ENCODE data around the gene SRSF1.
"Not testable (repeated sequence)": the region's sequence is repeated elsewhere in the genome, so short reads cannot be mapped to it uniquely, and the experiment has no call there.

Gene SRSF1, protein sequence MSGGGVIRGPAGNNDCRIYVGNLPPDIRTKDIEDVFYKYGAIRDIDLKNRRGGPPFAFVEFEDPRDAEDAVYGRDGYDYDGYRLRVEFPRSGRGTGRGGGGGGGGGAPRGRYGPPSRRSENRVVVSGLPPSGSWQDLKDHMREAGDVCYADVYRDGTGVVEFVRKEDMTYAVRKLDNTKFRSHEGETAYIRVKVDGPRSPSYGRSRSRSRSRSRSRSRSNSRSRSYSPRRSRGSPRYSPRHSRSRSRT

DNA sequence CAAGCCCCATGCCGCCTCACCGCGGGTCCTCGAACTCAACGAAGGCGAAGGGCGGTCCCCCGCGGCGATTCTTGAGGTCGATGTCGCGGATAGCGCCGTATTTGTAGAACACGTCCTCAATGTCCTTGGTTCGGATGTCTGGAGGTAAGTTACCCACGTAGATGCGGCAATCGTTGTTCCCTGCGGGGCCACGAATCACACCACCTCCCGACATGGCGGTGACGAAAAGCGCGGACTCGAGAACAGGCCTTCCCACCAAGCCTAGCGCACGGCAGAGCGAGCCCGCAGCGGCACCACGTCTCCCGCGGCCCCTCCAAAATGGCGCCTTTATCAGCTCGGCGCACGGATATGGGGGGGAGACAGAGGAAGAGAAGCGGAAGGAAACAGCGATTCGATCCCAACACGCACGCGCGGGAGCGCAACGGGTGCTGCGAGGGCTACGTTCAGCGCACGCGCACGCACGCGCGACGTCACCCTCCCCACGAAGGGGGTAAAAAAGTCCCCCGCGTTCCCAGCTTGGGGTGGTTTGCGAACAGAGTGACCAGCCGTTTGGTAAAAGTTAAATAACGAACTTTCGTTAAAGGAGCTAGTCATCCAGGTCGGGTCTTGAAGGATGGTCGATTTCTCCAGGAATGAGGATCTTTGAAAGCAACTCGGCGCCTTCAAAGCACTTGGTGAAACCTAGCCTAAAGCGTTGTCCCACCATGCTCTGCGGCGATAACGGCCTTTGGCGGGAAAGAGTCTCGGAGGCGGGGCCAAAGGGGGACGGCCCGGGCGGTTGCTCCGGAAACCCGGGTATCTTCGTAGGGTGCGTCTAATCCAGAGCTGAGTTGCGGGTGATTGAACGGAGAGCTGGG lies at the start of gene SRSF1:
Gene SRSF1 (minus strand): TSS at position 323 of the 857 bp plus-strand sequence. CDS start 109 bp downstream, at position 214.
- DNase-seq, result peak; percentile 98

DNA sequence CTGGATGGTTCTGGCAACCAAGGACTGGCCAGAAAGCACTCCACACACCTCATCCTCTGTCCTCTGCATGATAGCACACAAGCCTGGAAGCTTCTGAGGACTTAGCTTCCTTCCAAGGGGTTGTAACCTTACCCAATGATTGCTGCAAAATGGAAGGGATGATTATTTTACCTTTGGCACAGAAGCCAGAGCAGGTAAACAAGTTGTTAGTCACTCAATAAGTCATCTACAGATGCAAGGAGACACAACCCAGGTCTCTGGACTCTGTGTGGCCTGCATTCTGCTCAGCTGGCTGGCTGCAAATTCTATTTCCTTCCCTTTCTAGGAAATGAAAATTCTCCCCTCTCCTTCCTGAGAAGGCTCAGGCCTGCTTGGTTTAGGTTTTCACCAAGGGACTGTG lies 49.4 kb upstream of the SRSF1 start:
- no peak for DNase-seq

DNA sequence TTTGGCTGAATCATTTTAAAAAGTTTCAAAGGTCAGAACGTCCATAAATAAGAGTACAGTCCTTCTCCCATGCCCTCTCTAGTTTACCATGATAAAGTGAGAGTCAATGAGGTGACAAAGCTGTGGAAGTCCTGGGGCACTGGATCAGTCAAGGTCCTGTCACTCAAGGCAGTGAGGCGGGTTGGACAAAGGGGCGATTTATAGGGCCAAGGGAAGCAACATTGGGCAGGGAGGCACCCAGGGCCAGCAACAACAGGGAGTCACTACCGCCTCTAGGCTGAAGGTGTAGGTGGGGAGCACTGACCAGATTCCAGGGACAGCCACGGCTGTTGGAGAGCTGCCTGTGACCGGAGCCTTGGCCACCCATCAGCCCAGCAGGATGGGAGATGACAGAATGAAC lies 47.6 kb upstream of the SRSF1 start:
- no peak for DNase-seq

DNA sequence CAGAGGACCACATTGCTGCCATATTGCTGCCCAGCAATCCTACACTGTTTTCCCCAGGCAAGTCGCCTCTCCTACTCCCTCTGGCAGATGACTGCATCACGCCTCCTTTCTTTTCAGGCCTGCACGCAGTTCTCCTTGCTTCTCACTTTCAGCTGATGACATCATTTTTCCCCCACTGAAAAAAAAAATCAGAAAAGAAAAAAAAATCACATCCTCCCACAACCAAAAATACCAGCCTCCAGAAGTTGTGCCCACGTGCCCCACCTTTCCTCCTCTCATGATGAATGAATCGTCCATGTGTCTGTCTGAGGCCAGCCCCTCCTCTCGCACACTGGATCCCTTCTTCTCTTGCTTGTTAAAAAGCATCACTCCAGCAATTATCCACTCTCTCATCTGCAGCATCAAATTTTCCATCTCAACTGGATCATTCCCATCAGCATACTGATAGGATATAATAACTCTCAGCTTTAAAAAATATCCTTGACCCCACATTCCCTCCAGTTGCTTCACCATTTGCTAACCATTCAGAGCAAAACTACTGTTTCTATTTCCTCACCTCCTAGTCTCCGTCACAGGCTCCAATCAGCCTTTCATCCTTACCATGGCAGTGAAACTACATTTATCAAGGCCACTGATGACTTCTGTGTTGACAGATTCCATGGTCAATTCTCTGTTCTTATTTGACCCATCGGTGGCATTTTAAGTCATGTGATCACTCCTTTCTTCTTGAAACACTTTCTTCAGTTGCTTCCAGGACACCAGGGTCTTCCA lies 46.1 kb upstream of the SRSF1 start:
- peak; percentile 13 for DNase-seq

DNA sequence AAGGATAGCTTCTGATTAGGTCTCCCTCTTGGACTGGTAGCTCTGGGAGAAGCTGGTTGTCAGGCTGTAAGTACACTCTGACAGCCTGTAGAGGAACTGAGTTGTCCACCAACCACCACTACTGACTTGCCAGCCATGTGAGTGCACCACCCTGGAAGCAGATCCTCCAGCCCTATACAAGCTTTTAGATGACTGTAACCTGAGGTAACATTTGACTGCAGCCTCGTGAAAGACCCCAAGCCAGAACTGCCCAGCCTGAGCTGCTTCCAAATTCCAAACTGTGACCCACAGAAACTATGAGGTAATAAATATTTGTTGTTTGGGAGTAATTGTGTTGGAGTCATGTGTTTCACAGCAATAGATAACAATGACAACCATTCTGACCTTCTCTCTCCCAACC lies 45.4 kb upstream of the SRSF1 start:
- no peak for DNase-seq

DNA sequence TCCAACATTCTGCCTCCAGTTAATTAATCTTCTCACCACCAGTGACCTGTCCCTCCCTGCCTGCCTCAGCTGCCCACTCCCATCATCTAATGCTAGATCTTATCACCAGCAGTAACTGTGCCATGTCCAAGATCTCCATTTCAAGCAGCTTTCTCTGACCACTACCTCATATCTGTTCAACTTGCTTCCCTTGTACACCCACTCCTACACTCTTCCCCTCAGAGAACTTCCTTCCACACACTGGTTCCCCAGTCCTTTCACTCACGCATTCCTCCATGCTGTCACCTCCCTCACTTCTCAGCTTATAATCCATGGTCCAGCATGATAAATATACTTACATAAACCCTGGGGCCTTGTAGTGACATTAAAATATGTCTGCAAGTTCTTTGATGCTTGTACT lies 44.4 kb upstream of the SRSF1 start:
- no peak for DNase-seq

DNA sequence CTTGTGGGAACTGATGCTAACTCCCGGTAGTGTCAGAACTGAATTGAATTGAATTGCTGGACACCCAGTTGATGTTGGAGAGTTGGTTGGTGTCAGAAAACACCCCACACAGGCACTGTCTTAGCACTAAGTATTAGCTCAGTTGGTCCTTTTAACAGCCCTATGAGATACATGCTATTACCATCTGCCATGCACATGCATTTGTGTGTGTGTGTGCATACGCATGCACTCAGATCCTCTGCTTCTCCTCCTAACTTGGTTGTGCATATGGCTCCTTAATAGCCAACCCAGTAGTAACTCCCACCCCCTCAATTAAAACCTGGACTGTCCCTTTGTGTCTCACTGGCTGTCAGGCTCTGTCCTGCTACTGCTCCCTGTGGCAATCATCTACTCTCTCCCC lies 43.9 kb upstream of the SRSF1 start:
- no peak for DNase-seq

DNA sequence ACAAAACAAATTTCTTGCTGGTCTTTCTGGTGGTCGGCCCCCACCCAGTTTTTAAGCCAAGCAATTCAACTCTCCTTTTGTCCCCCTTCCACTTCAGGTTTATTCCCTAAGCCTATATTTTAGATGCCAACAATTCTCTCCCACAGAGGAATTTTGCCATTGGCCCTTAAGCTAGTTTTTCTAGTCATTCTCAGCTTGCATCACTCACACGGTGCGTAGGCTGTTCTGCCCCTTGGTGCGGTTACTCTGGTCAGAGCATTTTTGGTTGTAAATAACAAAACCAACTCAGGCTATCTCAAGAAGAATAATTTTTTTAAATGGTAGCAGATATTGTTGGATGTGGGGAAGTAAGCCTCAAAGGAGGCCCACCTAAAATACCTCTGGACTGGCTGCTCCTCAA lies 42.5 kb upstream of the SRSF1 start:
- DNase-seq, result no peak

DNA sequence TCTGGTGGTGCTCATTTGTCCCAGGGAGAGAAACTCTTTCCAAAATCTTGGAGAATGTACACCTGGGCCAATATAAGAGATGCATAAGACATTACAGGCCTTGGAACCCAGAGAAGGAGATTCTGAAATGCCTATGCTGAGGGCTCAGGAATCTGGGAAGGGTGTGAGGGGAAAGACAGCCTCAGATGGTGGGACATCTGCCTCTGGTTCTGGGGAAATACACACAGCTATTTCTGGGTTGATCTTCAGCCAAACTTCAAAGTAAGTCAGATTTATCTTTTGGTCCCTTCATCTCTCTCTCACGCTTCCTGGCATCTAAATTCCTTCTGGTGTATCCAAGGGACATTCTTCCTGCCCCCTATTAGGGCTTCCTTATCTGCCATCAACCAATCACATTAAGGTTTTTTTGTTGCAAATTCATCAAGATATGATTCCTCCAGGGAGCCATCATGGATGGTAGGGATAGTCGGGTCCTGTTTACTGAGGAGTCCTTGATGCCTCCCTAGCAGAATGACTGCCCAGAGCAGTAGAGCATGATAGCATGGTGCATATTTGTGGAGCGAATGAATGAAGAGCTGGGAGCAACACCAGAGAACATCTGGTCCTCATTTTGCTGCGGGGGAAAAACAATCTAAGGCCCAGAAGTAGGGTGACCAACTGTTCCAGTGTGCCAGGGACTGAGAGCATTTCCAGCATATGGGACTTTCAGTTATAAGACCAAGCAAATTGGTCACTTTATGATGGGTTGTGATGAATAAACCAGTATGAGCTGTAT lies 40.5 kb upstream of the SRSF1 start:
- DNase-seq, result no peak

DNA sequence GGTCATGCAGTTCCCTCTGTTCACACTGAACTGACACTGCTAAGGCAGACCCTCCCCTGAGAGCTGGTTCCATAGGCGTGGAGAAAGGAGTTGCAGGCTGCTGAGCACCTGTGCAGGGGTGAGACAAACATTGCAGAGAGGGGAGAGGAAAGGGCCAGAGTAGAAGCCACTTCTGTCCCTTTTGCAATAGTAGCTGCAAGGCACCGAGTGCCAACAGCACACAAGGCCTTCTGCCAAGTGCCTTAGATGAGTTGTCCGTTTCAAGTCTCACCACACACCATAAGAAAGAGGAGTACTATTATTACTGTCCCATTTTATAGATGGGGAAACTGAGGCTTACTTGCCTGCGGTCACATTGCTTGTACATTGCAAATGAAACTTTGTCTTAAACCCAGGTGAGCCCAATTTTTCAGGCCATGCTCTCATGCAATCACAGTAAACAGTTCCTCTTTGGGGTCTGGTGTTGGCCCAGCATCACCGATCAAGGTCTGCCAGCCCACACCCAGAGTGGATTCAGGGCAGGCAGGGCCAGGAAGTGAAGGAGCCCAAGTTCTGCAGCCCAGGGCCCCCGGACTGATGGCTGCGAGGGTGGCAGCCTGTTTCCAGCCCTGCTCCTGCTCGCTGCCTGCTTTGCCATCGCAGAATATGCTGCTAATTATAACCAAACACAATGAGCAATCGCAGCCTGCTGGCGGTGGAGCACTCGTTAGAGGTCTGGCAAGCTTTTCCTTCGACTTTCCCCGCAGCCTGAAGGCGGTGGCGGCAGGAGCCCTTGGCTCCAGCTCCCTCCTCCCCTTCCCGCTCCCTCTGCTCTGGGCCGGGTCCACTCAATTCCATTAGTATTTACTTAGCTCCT lies 39.4 kb upstream of the SRSF1 start:
- DNase-seq, result no peak

DNA sequence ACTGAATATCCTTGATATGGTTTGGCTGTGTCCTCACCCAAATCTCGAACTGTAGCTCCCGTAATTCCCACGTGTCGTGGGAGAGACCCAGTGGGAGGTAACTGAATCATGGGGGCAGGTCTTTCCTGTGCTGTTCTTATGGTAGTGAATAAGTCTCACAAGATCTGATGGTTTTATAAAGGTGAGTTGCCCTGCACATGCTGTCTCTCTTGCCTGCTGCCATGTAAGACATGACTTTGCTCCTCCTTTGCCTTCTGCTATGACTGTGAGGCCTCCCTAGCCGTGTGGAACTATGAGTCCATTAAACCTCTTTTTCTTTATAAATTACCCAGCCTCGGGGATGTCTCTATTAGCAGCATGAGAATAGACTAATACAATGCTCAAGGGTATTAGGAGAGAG lies 37.2 kb upstream of the SRSF1 start:
- not testable (repeated sequence) for DNase-seq

DNA sequence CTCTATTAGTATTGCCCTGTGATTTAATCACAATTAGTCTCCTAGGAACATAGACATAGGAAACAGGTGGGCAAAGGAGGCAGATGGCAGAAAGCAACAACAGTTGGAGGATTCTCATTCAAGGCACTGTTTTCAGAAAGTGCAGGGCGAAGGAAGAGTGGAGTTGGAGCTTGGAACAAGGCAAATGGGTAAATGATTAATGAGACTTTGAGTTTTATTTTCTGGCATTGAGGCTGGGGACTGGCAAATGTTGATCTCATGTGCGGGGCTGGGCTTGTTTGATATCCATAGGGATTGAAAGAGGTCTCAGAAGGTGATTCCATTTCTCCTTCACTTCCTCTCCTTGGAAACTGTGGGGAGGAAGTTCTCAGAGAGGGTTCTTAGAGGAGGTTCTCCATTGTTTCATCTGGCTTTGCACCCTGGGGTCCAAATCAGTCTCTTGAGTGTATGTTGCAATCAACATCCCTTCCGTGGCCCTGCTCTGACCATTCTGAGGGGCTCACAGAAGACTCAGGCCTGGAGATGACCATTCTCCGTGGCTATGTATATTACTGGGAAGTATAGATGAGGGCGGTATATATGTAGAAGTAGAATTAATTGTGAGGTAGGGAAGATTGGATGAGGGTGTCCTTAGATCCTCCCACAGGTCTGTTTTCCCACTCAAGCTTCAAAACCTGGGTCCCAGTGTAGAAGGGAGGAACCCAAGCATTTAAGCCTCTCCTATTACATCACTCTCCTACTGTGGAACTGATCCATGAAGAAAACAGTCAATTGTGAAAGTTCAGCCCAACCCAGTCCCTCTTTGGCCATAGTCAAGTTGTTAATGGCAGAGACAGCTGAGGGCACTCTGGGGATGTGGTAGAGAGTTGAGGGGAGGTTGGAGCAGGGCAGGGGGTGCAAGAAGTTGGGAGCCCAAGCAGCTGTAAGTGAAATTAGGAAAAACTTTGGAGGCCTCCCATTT lies 36.5 kb upstream of the SRSF1 start:
- no peak for DNase-seq

DNA sequence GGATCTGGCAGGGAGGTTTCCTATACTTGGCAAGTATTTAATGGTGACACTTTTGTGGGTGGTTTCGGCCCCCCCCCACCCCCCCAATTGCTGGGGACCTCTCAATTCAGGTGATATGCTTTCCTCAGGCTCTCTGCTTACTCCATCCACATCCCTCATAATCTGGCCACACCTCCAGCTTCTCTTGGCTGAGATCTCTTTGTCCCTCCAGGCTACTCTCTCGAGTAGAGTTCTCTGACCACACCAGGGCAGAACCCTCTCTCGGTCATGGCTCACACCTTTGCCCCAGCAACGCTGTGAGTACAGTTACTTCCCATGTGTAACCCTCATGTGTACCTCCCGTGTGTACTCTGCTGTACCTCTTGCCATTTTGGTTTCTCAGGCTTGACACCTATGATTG lies 34.1 kb upstream of the SRSF1 start:
- no peak for DNase-seq

DNA sequence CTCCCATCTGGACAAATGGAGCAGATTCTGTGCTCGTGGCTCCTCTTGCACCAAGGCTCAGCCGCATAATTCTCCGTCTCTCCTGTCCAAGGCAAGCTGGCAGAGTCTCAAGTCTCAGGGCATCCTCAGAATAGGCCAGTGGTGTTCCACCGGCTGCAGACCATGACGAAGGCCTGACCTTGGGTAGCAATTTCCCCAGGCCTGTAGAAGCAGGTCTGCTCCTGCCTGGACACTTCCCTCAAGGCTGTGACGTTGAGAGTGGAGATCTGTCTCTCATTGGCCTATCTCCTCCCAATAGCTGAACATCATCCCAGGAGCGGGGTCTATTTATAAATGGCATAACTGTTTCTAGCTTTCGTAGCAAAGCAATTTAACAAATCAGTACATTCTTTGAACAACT lies 33.3 kb upstream of the SRSF1 start:
- no peak for DNase-seq

DNA sequence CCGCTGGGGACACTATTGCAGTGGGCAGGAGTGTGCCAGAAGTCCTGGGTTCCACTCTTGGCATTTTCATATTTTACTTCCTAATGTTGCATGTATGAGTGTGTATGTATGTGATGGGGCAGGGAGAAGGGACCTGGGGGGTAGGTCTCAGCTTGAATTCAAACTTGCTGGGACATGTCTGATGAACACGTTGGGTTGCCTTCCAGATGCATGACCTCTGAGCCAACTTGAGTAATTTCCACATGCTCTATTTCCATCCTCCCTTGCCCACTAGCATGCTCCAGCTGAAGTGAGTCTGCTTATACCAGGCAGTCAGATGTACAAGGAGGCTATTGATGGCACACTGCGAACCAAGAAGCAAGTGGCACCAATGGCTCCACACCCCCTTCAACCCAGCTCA lies 32.9 kb upstream of the SRSF1 start:
- DNase-seq, result no peak

DNA sequence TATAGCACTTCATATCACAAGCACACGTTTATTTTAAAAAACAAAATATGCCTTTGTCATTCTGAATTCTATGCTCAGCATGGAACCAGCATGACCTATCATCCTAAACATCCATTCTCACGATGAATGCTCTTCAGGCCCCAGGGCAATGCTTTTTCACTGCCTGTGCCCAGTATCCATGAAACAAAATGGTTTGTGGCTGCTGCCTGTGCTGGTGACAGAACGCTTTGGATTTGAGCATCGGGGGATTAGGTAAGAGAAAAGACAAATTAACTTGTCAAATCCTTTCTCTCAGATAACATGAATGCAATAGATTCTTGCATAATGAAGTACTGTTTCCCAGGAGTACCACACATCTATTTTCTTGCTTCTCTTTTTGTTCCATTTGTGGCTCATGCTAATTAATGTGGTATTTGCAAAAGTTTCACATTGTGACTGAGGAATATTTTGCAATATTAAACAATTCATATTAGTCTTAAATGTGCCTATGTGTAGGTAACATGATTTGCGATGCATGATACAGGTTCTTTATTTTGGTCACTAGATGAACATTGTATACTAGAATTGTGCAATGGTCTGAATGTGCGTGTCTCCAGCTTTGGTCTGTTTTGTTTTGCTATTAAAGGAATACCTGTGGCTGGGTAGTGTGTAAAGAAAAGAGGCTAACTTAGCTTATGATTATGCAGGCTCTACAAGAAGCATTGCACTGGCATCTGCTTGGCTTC lies 25.8 kb upstream of the SRSF1 start:
- no peak for DNase-seq

DNA sequence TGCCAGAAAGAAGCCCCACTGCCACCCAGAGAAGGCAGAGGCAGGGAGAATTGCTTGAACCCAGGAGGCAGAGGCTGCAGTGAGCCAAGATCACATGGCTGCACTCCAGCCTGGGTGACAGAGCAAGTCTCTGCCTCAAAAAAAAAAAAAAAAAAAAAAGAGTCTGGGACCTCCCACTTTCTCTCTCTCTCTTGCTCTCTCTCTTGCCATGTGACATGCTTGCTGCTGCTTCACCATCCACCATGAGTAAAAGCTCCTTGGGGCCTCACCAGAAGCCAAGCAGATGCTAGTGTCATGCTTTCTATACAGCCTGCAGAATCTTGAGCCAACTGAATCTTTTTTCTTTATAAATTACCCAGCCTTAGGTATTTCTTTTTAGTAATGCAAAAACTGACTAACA lies 21.5 kb upstream of the SRSF1 start:
- no peak for DNase-seq

DNA sequence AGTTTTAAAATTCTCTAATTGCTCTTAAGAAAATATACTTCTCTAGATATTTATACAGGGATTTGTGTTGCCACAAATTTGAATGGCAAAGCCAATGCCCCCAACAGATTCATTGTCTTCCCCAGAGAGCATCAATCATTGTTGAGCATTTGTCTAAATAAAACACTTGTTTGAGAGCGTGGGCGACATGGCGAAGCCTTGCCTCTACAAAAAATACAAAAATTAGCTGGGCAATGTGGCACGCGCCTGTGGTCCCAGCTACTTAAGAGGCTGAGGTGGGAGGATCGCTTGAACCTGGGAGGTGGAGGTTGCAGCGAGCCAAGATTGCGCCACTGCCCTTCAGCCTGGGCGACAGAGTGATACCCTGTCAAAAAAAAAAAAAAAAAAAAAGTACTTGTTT lies 13.4 kb upstream of the SRSF1 start:
- no peak for DNase-seq

DNA sequence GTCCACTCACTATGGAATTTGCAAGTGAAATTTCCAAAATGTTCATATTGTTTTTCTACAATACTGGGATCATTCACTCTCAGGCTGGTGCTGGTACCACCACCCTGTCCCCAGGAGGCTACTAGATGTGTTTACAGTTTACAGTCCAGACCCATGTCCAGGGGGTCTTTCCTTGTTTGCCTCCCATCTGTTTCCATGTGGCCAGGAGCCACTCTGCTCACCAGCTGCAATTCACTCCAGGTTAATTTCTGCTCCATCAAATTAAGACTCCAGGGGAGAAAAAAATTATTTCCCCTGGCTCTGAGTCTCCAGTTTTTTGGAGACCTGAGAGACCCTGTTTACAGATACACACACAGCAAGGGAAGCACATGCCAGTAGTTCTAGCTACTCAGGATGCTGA lies 12.5 kb upstream of the SRSF1 start:
- DNase-seq, result no peak

DNA sequence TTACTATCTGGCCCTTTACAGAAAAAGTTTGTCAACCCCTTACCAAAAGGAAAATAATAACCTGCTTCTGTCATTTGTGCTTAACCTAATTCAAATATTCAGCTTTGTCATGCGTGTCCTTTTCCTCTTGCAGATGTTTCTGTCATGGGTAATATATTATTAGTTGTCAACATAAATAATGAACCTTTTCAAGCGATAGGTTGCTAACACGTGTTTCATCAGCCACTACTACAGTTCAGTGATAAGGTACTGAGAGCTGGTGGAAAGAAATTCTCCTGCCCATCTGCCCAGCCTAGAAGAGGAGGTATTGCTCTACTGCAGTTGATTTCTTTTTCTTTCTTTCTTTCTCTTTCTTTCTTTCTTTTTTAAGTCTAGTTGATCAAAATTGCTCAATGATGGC lies 12.0 kb upstream of the SRSF1 start:
- DNase-seq, result no peak

Data from activated CD4-positive, alpha-beta T cell treated with anti-CD3 and anti-CD28 coated beads, Interleukin-2, Interleukin-6, amounts not matched to agents 100 ng/mL and 50 ng/mL, durations not matched to agents 16 hours and 8 hours (primary cell).